IMR-90 (cell line): ENCODE measurements around the gene PARP2. TPM values are rescaled to one million over a fixed set of nuclear protein-coding genes. Genes with fewer than 3 reads are reported as not detected.
"Not testable (repeated sequence)": the region's sequence is repeated elsewhere in the genome, so short reads cannot be mapped to it uniquely, and the experiment has no call there.

Experiments
- ATAC-seq: fragments of 200-7000 bp; cut with Tn5 transposase; 2 replicates; pipeline ENCODE4 v1.9.1; 2020; ENCODE audit warnings: low read depth, mild to moderate bottlenecking, moderate library complexity
- BruUV-seq: library from RNA; stranded (reverse); fragments of 400-500 nt; replicated peaks from 2 replicates; lab custom pipeline; 2021; lab: Mats Ljungman, UMichigan
- CTCF ChIA-PET: fragments of 300-600 bp; formaldehyde crosslinking; extraction: SDS; loops from one replicate; lab custom pipeline; 2021; ENCODE audit warnings: antibody characterized with exemption; lab: Yijun Ruan, JAX
- POLR2A ChIA-PET: fragments of 300-600 bp; sonication (Branson Sonifier 250); formaldehyde crosslinking; loops from one replicate; lab custom pipeline; 2022; ENCODE audit warnings: antibody characterized with exemption; ENCODE audit not compliant: unreplicated experiment; lab: Charles Lee
- DNase-seq: peaks from one replicate; pipeline ENCODE4 v3.0.0; 2013
- H2AFZ ChIP-seq: replicated peaks from 2 replicates; pipeline ENCODE3; 2013; ENCODE audit warnings: low read length, mild to moderate bottlenecking; ENCODE audit not compliant: poor library complexity
- H2AK5ac ChIP-seq: 2 replicates; pipeline ENCODE4 v1.6.1; 2013; ENCODE audit warnings: low read depth, low read length, inconsistent platforms
- H2AK9ac ChIP-seq: replicated peaks from 2 replicates; pipeline ENCODE3; 2013; ENCODE audit warnings: mild to moderate bottlenecking, low read depth, low read length, moderate library complexity; ENCODE audit not compliant: poor library complexity
- H2BK120ac ChIP-seq: 2 replicates; pipeline ENCODE4 v1.6.1; 2013; ENCODE audit warnings: low read depth, low read length, inconsistent platforms
- H2BK15ac ChIP-seq: 3 replicates; pipeline ENCODE4 v1.6.1; 2013; ENCODE audit warnings: low read depth, low read length, inconsistent platforms
- H2BK20ac ChIP-seq: 2 replicates; pipeline ENCODE4 v1.6.1; 2013; ENCODE audit warnings: low read depth, mild to moderate bottlenecking, inconsistent platforms, low read length, moderate library complexity
- H2BK5ac ChIP-seq: 2 replicates; pipeline ENCODE4 v1.6.1; 2013; ENCODE audit warnings: mild to moderate bottlenecking, low read depth, low read length, inconsistent platforms; ENCODE audit not compliant: poor library complexity, severe bottlenecking
- H3K14ac ChIP-seq: replicated peaks from 2 replicates; pipeline ENCODE4 v1.6.1; 2013; ENCODE audit warnings: low read depth, low read length, inconsistent platforms
- H3K18ac ChIP-seq: 2 replicates; pipeline ENCODE4 v1.6.1; 2013; ENCODE audit warnings: low read depth, low read length, control low read depth
- H3K23ac ChIP-seq: 2 replicates; pipeline ENCODE4 v1.6.1; 2013; ENCODE audit warnings: low read depth, low read length, inconsistent platforms
- H3K27ac ChIP-seq: 2 replicates; pipeline ENCODE4 v1.5.1; 2013; ENCODE audit warnings: mild to moderate bottlenecking, control low read depth, low read length; ENCODE audit not compliant: insufficient read depth
- H3K27me3 ChIP-seq: 2 replicates; pipeline ENCODE4 v1.6.1; 2013; ENCODE audit warnings: low read length; ENCODE audit not compliant: control insufficient read depth, insufficient read depth
- H3K36me3 ChIP-seq: 2 replicates; pipeline ENCODE4 v1.6.1; 2013; ENCODE audit warnings: low read length, mixed read lengths; ENCODE audit not compliant: control insufficient read depth, insufficient read depth
- H3K4ac ChIP-seq: 2 replicates; pipeline ENCODE4 v1.6.1; 2013; ENCODE audit warnings: low read depth, low read length, inconsistent platforms
- H3K4me1 ChIP-seq: 2 replicates; pipeline ENCODE4 v1.6.1; 2013; ENCODE audit warnings: low read length, mixed read lengths; ENCODE audit not compliant: control insufficient read depth, insufficient read depth
- H3K4me2 ChIP-seq: 2 replicates; pipeline ENCODE4 v1.6.1; 2013; ENCODE audit warnings: low read depth, mild to moderate bottlenecking, control low read depth, low read length, moderate library complexity
- H3K4me3 ChIP-seq: 2 replicates; pipeline ENCODE4 v1.5.1; 2013; ENCODE audit warnings: low read depth, mild to moderate bottlenecking, control low read depth, low read length, moderate library complexity; ENCODE audit not compliant: insufficient read depth
- H3K56ac ChIP-seq: 2 replicates; pipeline ENCODE4 v1.6.1; 2013; ENCODE audit warnings: low read length, inconsistent platforms; ENCODE audit not compliant: insufficient read depth; ENCODE audit errors: extremely low read depth
- H3K79me1 ChIP-seq, 2 experiments: 2 replicates each; pipeline ENCODE4 v1.6.1; 2013; ENCODE audit warnings: low read length in 2 of 2, inconsistent platforms in 1 of 2, low read depth in 1 of 2
- H3K9ac ChIP-seq: 2 replicates; pipeline ENCODE4 v1.6.1; 2013; ENCODE audit warnings: low read depth, low read length, control low read depth
- H3K9me1 ChIP-seq: 2 replicates; pipeline ENCODE4 v1.6.1; 2013; ENCODE audit warnings: low read length, inconsistent platforms; ENCODE audit not compliant: insufficient read depth
- H3K9me3 ChIP-seq: 2 replicates; pipeline ENCODE4 v1.6.1; 2013; ENCODE audit warnings: low read length; ENCODE audit not compliant: control insufficient read depth, insufficient read depth
- H4K20me1 ChIP-seq: 2 replicates; pipeline ENCODE4 v1.6.1; 2013; ENCODE audit warnings: low read length, inconsistent platforms; ENCODE audit not compliant: insufficient read depth
- H4K5ac ChIP-seq: 2 replicates; pipeline ENCODE4 v1.6.1; 2013; ENCODE audit warnings: mild to moderate bottlenecking, low read depth, low read length, control low read depth
- H4K8ac ChIP-seq, 2 experiments: 2 replicates each; pipeline ENCODE4 v1.6.1; 2013; ENCODE audit warnings: low read depth in 2 of 2, low read length in 2 of 2, control low read depth in 1 of 2, inconsistent platforms in 1 of 2
- H4K91ac ChIP-seq: 2 replicates; pipeline ENCODE4 v1.6.1; 2013; ENCODE audit warnings: low read depth, low read length, inconsistent platforms; ENCODE audit not compliant: insufficient read depth
- WGBS, 2 experiments: methylation state at CpG; one replicate each; pipeline versions ENCODE4 v1.1.5 to v1.1.7; 2013; ENCODE audit warnings: missing lambda C conversion rate in 2 of 2; ENCODE audit not compliant: insufficient read length in 1 of 2; ENCODE audit errors: extremely low coverage in 2 of 2; 5-methylcytosine and 5-hydroxymethylcytosine counted together
- dilution Hi-C: fragments of 300-500 bp; cut with HindIII; formaldehyde crosslinking; loops from one replicate; pipeline ENCODE4 v1.14.3; 2018; ENCODE audit warnings: low sequenced_read_pairs; ENCODE audit not compliant: unreplicated experiment
- in situ Hi-C: fragments of 300-500 bp; cut with MboI; formaldehyde crosslinking; loops from 3 replicates; pipeline ENCODE4 v1.14.3; 2019; ENCODE audit warnings: low sequenced_read_pairs, inconsistent platforms, mixed read lengths
- intact Hi-C: fragments of 100-400 bp; cut with micrococcal nuclease; formaldehyde crosslinking; loops from 2 replicates; pipeline ENCODE4 v1.10.0; 2022
- polyA plus RNA-seq, 3 experiments: library from polyadenylated mRNA; depleted of rRNA; stranded (reverse); fragments of >200 nt; gene quantifications; 2 replicates each; pipeline ENCODE4 v1.2.3, GENCODE V29; 2012; ENCODE audit warnings: low replicate concordance in 1 of 3
- total RNA-seq: library from RNA; depleted of rRNA; stranded (reverse); fragments of >200 nt; gene quantifications from 2 replicates; pipeline ENCODE4 v1.2.3, GENCODE V29; 2012

The PARP2 gene
- total and polyA plus RNA-seq, 2 of the 4 experiments (the other 2 are of a cell fraction): 11.7 to 19.1 TPM

GRCh38 chr14:20341032-20341431 lies 2.4 kb upstream of the PARP2 start:
- H4K5ac ChIP-seq, H3K14ac ChIP-seq, H2BK20ac ChIP-seq, H3K4me3 ChIP-seq, H4K8ac ChIP-seq, DNase-seq, H3K9me1 ChIP-seq, H3K56ac ChIP-seq, H2BK15ac ChIP-seq, H2AFZ ChIP-seq, H4K20me1 ChIP-seq, H3K9ac ChIP-seq, H4K91ac ChIP-seq, H3K4me1 ChIP-seq, POLR2A ChIA-PET, ATAC-seq, H2BK5ac ChIP-seq, dilution Hi-C loops, H3K18ac ChIP-seq, H3K36me3 ChIP-seq, H3K4me2 ChIP-seq, BruUV-seq, H3K23ac ChIP-seq, H2AK9ac ChIP-seq, H3K4ac ChIP-seq, H2BK120ac ChIP-seq, H3K27ac ChIP-seq, H3K27me3 ChIP-seq, H2AK5ac ChIP-seq, intact Hi-C loops, H3K9me3 ChIP-seq: not testable (repeated sequence)
- in situ Hi-C loops: loop anchor here (25.0 kb wide), 2 partner anchors 646 to 746 kb away; partner anchors contain the start of genes METTL17, SLC39A2 and ZNF219
- WGBS, 2 experiments: no CpG with 5 or more reads among the region's 4 CpGs
- CTCF ChIA-PET: interaction anchor here (0.7 to 3.3 kb wide), 2 partner anchors 14 to 73 kb away, joined by 3 to 17 read pairs; partner anchors contain the start of gene TEP1
- peaks cover 3 to 14% of the 10 kb centered on the region in 2 experiments; a peak in 2 of 4 replicates for H3K79me1 ChIP-seq
